ENCODE results near the gene ABL1.

DNA sequence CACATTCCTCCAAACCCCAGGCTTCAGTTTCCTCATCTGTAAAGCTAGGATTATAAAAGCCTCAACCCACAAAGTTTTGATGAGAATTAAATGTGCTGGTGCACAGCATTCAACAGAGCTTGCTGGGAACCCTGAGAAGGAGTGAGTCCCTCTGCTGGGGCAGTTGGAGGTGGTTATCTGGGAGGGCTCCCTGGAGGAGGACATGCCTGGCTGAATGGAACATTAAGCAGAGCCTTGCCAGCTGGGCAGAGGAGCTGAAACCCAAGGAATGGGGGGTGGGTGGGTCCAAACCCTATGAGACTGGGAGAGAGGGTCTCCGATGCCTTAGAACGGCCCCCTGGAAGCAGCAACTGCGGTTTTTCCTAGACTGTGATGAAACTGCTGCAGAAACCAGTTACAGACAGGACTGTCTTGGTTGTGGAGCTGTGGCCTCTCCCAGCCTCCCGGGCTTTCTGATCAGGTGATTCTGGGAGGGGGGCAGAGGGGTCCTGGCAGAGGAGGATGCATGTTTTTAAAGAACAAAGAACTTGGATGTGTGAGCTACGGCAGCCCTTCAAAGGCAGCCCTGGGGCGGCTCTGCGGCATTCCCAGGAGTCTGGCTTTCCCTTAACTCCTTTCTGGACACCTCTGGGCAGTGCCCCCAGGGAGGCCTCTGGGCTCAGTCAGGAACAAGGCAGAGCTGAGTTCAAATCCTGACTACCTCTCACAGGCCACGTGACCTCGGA is 83.2 kb downstream of the ABL1 start:
- TF ChIP-seq, protein P1, sequence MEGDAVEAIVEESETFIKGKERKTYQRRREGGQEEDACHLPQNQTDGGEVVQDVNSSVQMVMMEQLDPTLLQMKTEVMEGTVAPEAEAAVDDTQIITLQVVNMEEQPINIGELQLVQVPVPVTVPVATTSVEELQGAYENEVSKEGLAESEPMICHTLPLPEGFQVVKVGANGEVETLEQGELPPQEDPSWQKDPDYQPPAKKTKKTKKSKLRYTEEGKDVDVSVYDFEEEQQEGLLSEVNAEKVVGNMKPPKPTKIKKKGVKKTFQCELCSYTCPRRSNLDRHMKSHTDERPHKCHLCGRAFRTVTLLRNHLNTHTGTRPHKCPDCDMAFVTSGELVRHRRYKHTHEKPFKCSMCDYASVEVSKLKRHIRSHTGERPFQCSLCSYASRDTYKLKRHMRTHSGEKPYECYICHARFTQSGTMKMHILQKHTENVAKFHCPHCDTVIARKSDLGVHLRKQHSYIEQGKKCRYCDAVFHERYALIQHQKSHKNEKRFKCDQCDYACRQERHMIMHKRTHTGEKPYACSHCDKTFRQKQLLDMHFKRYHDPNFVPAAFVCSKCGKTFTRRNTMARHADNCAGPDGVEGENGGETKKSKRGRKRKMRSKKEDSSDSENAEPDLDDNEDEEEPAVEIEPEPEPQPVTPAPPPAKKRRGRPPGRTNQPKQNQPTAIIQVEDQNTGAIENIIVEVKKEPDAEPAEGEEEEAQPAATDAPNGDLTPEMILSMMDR (conservative IDR thresholded peaks at IDR 0.05; ENCODE audit: low read length), result no peak
- no peak for TF ChIP-seq EZH2phosphoT487 (IDR thresholded peaks at IDR 0.05; ENCODE audit: borderline replicate concordance)
